H1 (cell line): ENCODE data around the gene ZC3H8. TPM values are rescaled to one million over a fixed set of nuclear protein-coding genes. Genes with fewer than 3 reads are reported as not detected.

Experiments
- CTCF ChIA-PET: fragments of 300-600 bp; sonication (Branson Sonifier 250); formaldehyde crosslinking; loops from one replicate; lab custom pipeline; 2021; ENCODE audit not compliant: partially characterized antibody; lab: Charles Lee
- POLR2A ChIA-PET: fragments of 300-600 bp; sonication (Branson Sonifier 250); formaldehyde crosslinking; loops from one replicate; lab custom pipeline; 2021; ENCODE audit warnings: inconsistent platforms; ENCODE audit not compliant: partially characterized antibody; lab: Charles Lee
- DNase-seq, 2 experiments: peaks; one replicate each; pipeline versions ENCODE4 v3.0.0 to v3.0.0-alpha.2; 2010 to 2022; ENCODE audit warnings: low spot score in 2 of 2, low read depth in 1 of 2, mixed read lengths in 1 of 2
- FAIRE-seq: peaks from 2 replicates; lab custom pipeline; 2011; peaks lifted over from hg19 to GRCh38; lab: Jason Lieb, UNC
- H2AFZ ChIP-seq: 2 replicates; pipeline ENCODE4 v1.8.1; 2012; ENCODE audit warnings: low read length, inconsistent platforms
- H2AK5ac ChIP-seq: 2 replicates; pipeline ENCODE4 v1.6.1; 2013; ENCODE audit warnings: low read depth, low read length
- H2BK120ac ChIP-seq: replicated peaks from 2 replicates; pipeline ENCODE3; 2013; ENCODE audit warnings: low read depth, low read length, inconsistent platforms
- H2BK12ac ChIP-seq: 2 replicates; pipeline ENCODE4 v1.6.1; 2013; ENCODE audit warnings: low read depth, low read length
- H2BK15ac ChIP-seq: 2 replicates; pipeline ENCODE4 v1.6.1; 2013; ENCODE audit warnings: low read length
- H2BK20ac ChIP-seq: 2 replicates; pipeline ENCODE4 v1.6.1; 2013; ENCODE audit warnings: low read length
- H2BK5ac ChIP-seq: 2 replicates; pipeline ENCODE4 v1.6.1; 2013; ENCODE audit warnings: low read depth, low read length
- H3K14ac ChIP-seq: 2 replicates; pipeline ENCODE4 v1.6.1; 2013; ENCODE audit warnings: inconsistent platforms; ENCODE audit not compliant: insufficient read length
- H3K18ac ChIP-seq: 2 replicates; pipeline ENCODE4 v1.6.1; 2013; ENCODE audit warnings: low read length; ENCODE audit errors: extremely low read depth
- H3K23ac ChIP-seq: 2 replicates; pipeline ENCODE4 v1.6.1; 2013; ENCODE audit warnings: inconsistent platforms; ENCODE audit not compliant: insufficient read length
- H3K23me2 ChIP-seq: 2 replicates; pipeline ENCODE4 v1.6.1; 2013; ENCODE audit warnings: low read depth, low read length
- H3K27ac ChIP-seq: 2 replicates; pipeline ENCODE4 v1.6.1; 2011; ENCODE audit warnings: low read depth, low read length, inconsistent platforms
- H3K27me3 ChIP-seq, 4 experiments: replicated peaks in 1 of 4; 1 replicate in 1 of 4; 2 replicates in 3 of 4; pipeline versions ENCODE4 v1.6.1 to v1.8.1; 2011 to 2013; ENCODE audit warnings: low read length in 3 of 4, mild to moderate bottlenecking in 3 of 4, inconsistent platforms in 2 of 4, mixed read lengths in 2 of 4, moderate library complexity in 1 of 4; ENCODE audit not compliant: control insufficient read depth in 3 of 4, insufficient read depth in 3 of 4; ENCODE audit errors: extremely low read depth in 1 of 4
- H3K36me3 ChIP-seq, 4 experiments: 2 replicates each; pipeline versions ENCODE4 v1.6.1 to v1.8.1; 2011 to 2013; ENCODE audit warnings: mild to moderate bottlenecking in 4 of 4, low read length in 3 of 4, moderate library complexity in 2 of 4, control low read depth in 1 of 4, inconsistent platforms in 1 of 4; ENCODE audit not compliant: insufficient read depth in 4 of 4, control insufficient read depth in 2 of 4
- H3K4ac ChIP-seq: replicated peaks from 2 replicates; pipeline ENCODE3; 2013; ENCODE audit warnings: low read length, low read depth, mixed read lengths, inconsistent platforms; ENCODE audit not compliant: insufficient read length
- H3K4me1 ChIP-seq, 4 experiments: replicated peaks in 1 of 4; 1 replicate in 1 of 4; 2 replicates in 3 of 4; pipeline versions ENCODE4 v1.6.1 to v1.8.1; 2011 to 2013; ENCODE audit warnings: low read length in 3 of 4, inconsistent platforms in 2 of 4, mixed read lengths in 1 of 4; ENCODE audit not compliant: insufficient read depth in 4 of 4, control insufficient read depth in 3 of 4
- H3K4me2 ChIP-seq, 2 experiments: 2 replicates each; pipeline versions ENCODE4 v1.6.1 to v1.8.1; 2011 to 2013; ENCODE audit warnings: low read depth in 2 of 2, low read length in 2 of 2, control low read depth in 1 of 2, inconsistent platforms in 1 of 2, mild to moderate bottlenecking in 1 of 2; ENCODE audit not compliant: insufficient read depth in 1 of 2
- H3K4me3 ChIP-seq, 4 experiments: fragments of 200-600, 300-600 bp in 1 of 4; sonication (generic), shearing (Covaris generic), sonication (Bioruptor Twin) in 1 of 4; 2 replicates each; pipeline versions ENCODE4 v1.5.1 to v1.8.1; 2011 to 2016; ENCODE audit warnings: low read length in 4 of 4, low read depth in 3 of 4, control low read depth in 2 of 4, inconsistent platforms in 2 of 4, mild to moderate bottlenecking in 2 of 4, mixed read lengths in 1 of 4, moderate library complexity in 1 of 4; ENCODE audit not compliant: insufficient read depth in 2 of 4; ENCODE audit errors: extremely low read depth in 1 of 4
- H3K56ac ChIP-seq: replicated peaks from 2 replicates; pipeline ENCODE3; 2013; ENCODE audit warnings: low read depth, mild to moderate bottlenecking, mixed read lengths, low read length, inconsistent platforms; ENCODE audit not compliant: insufficient read length
- H3K79me1 ChIP-seq: 2 replicates; pipeline ENCODE4 v1.6.1; 2013; ENCODE audit warnings: low read depth, low read length, control low read depth
- H3K79me2 ChIP-seq, 2 experiments: 2 replicates each; pipeline versions ENCODE4 v1.6.1 to v1.8.1; 2012 to 2013; ENCODE audit warnings: low read length in 2 of 2, mild to moderate bottlenecking in 2 of 2, inconsistent platforms in 1 of 2; ENCODE audit not compliant: insufficient read depth in 2 of 2, control insufficient read depth in 1 of 2
- H3K9ac ChIP-seq, 4 experiments: replicated peaks in 1 of 4; 1 replicate in 1 of 4; 2 replicates in 3 of 4; pipeline versions ENCODE4 v1.6.1 to v1.8.1; 2011 to 2013; ENCODE audit warnings: low read depth in 3 of 4, low read length in 3 of 4, control low read depth in 2 of 4, mild to moderate bottlenecking in 2 of 4, moderate library complexity in 2 of 4, inconsistent platforms in 1 of 4; ENCODE audit errors: extremely low read depth in 1 of 4
- H3K9me3 ChIP-seq, 2 experiments: 2 replicates each; pipeline versions ENCODE4 v1.6.1 to v1.8.1; 2012 to 2013; ENCODE audit warnings: mild to moderate bottlenecking in 2 of 2, moderate library complexity in 2 of 2, control low read depth in 1 of 2, inconsistent platforms in 1 of 2, low read depth in 1 of 2, low read length in 1 of 2, mixed read lengths in 1 of 2; ENCODE audit not compliant: insufficient read depth in 2 of 2
- H4K20me1 ChIP-seq, 2 experiments: replicated peaks in 1 of 2; 2 replicates each; pipeline versions ENCODE3 to v1.8.1; 2011 to 2013; ENCODE audit warnings: inconsistent platforms in 2 of 2, low read length in 2 of 2, mild to moderate bottlenecking in 1 of 2; ENCODE audit not compliant: insufficient read depth in 2 of 2, control insufficient read depth in 1 of 2
- H4K5ac ChIP-seq: 2 replicates; pipeline ENCODE4 v1.6.1; 2013; ENCODE audit warnings: low read length, low read depth, mixed read lengths, inconsistent platforms; ENCODE audit not compliant: insufficient read length
- H4K8ac ChIP-seq: 2 replicates; pipeline ENCODE4 v1.8.0; 2013; ENCODE audit warnings: mild to moderate bottlenecking, moderate library complexity, low read length, inconsistent platforms; ENCODE audit not compliant: insufficient read depth; ENCODE audit errors: extremely low read depth
- H4K91ac ChIP-seq: replicated peaks from 2 replicates; pipeline ENCODE3; 2013; ENCODE audit warnings: low read length, mixed read lengths, inconsistent platforms; ENCODE audit not compliant: insufficient read length
- BCL11A ChIP-seq, 2 experiments: IDR thresholded peaks; one replicate each; pipeline ENCODE4 v1.6.1; 2011; ENCODE audit warnings: low read depth in 2 of 2, low read length in 2 of 2, mild to moderate bottlenecking in 2 of 2
- CBX5 ChIP-seq: fragments of 300-800, 300-1000 bp; sonication (generic); IDR thresholded peaks from 2 replicates; pipeline ENCODE4 v1.7.1; 2016; ENCODE audit warnings: antibody characterized with exemption, low read length, low read depth
- CTBP2 ChIP-seq: IDR thresholded peaks from 2 replicates; pipeline ENCODE4 v1.7.0; 2011; ENCODE audit warnings: borderline replicate concordance, mild to moderate bottlenecking, moderate library complexity, mixed read lengths, low read length; ENCODE audit not compliant: insufficient read depth, insufficient read length
- FOSL1 ChIP-seq: IDR thresholded peaks from 2 replicates; pipeline ENCODE4 v1.6.1; 2011; ENCODE audit warnings: mild to moderate bottlenecking, low read depth, low read length, moderate library complexity; ENCODE audit not compliant: insufficient read depth
- KDM4A ChIP-seq: IDR thresholded peaks from one replicate; pipeline ENCODE4 v1.7.1; 2012; ENCODE audit warnings: low read depth, mild to moderate bottlenecking, moderate library complexity, low read length, inconsistent platforms; ENCODE audit not compliant: severe bottlenecking
- NANOG ChIP-seq: IDR thresholded peaks from 2 replicates; pipeline ENCODE4 v1.6.1; 2011; ENCODE audit warnings: low read length, low read depth, mild to moderate bottlenecking, inconsistent platforms; ENCODE audit not compliant: insufficient read depth, poor library complexity, severe bottlenecking
- PHF8 ChIP-seq: fragments of 200-600 bp; sonication (generic); conservative IDR thresholded peaks from 2 replicates; pipeline ENCODE4 v1.7.1; 2012; ENCODE audit warnings: low read depth, mild to moderate bottlenecking, inconsistent platforms, low read length, moderate library complexity
- POLR2AphosphoS5 ChIP-seq: IDR thresholded peaks from 2 replicates; pipeline ENCODE4 v1.6.1; 2011; ENCODE audit warnings: low read depth, low read length
- RFX5 ChIP-seq: IDR thresholded peaks from 2 replicates; pipeline ENCODE4 v1.6.1; 2011; ENCODE audit warnings: low read depth, low read length, improper control_type of control experiment, borderline replicate concordance
- RNF2 ChIP-seq: fragments of 200-900, 300-1000 bp; sonication (generic); IDR thresholded peaks from 2 replicates; pipeline ENCODE4 v1.7.1; 2016; ENCODE audit warnings: borderline replicate concordance, low read depth, mild to moderate bottlenecking, antibody characterized with exemption, low read length; ENCODE audit not compliant: poor library complexity, severe bottlenecking; ENCODE audit errors: missing control alignments
- RXRA ChIP-seq: IDR thresholded peaks from 2 replicates; pipeline ENCODE4 v1.6.1; 2011; ENCODE audit warnings: low read depth, mild to moderate bottlenecking, low read length, moderate library complexity; ENCODE audit not compliant: insufficient read depth
- SIX5 ChIP-seq: IDR thresholded peaks from 2 replicates; pipeline ENCODE4 v1.6.1; 2011; ENCODE audit warnings: mild to moderate bottlenecking, low read depth, low read length
- YY1 ChIP-seq: IDR thresholded peaks from 2 replicates; pipeline ENCODE4 v1.6.1; 2011; ENCODE audit warnings: low read depth, mild to moderate bottlenecking, low read length
- WGBS, 2 experiments: shearing (Covaris generic) in 1 of 2; methylation state at CpG; one replicate each; pipeline versions ENCODE4 v1.1.6 to v1.1.7; 2013 to 2015; ENCODE audit warnings: low lambda C conversion rate in 2 of 2, mixed read lengths in 2 of 2, inconsistent platforms in 1 of 2, low coverage in 1 of 2, missing lambda C conversion rate in 1 of 2; ENCODE audit not compliant: insufficient replicate concordance in 2 of 2, insufficient coverage in 1 of 2, insufficient read length in 1 of 2; ENCODE audit errors: extremely low coverage in 1 of 2, missing lambda C conversion rate in 1 of 2; 5-methylcytosine and 5-hydroxymethylcytosine counted together
- polyA plus RNA-seq, 7 experiments: library from polyadenylated mRNA; depleted of rRNA in 3 of 7; stranded (reverse) in 5 of 7; unstranded in 2 of 7; fragments of >200 nt in 5 of 7; fragments of 200-250 nt in 2 of 7; gene quantifications; 1 replicate in 5 of 7; 2 replicates in 1 of 7; 4 replicates in 1 of 7; pipeline versions ENCODE4 v1.2.1 to v1.2.3, GENCODE V29; 2011 to 2013; ENCODE audit warnings: missing spikeins in 2 of 7, mixed read lengths in 2 of 7
- total RNA-seq: library from RNA; stranded (reverse); fragmentation: NEBNext Ultra II Directional; extraction: Animal tissue kit (Norgen Biotek cat#: 25700); gene quantifications from 2 replicates; pipeline ENCODE4 v1.2.1, GENCODE V29; 2021
- TF ChIP-seq, protein P1 (sequence below): IDR thresholded peaks from 2 replicates; pipeline ENCODE4 v1.6.1; 2012; ENCODE audit warnings: inconsistent platforms

The ZC3H8 gene
- total and polyA plus RNA-seq, 2 of the 8 experiments (the other 6 are each of a cell fraction or from before 2014, with no cell fraction given) = 1.9 to 7.1 TPM

- Histone ChIP-seq H2BK15ac (no peak overlapping the region), H3K36me3 (no peaks in the 10 kb centered on the region), H3K23me2 (no peaks in the 10 kb centered on the region), H3K9ac (no peak overlapping the region), H2BK5ac (no peak overlapping the region), H3K56ac (no peak overlapping the region), H3K27ac (no peak overlapping the region), H3K4ac (no peak overlapping the region), H3K9me3 (no peaks in the 10 kb centered on the region), H3K79me2 (no peaks in the 10 kb centered on the region), H4K91ac (no peak overlapping the region), H2AFZ (no peak overlapping the region), H3K4me1 (no peaks in the 10 kb centered on the region), H3K79me1 (no peaks in the 10 kb centered on the region), H4K8ac (no peak overlapping the region), H3K4me3 (no peak overlapping the region), H3K23ac (no peak overlapping the region), H3K18ac (no peak overlapping the region), H2BK20ac (no peak overlapping the region), H3K14ac (no peak overlapping the region), H4K20me1 (no peaks in the 10 kb centered on the region), H4K5ac (no peak overlapping the region), H3K27me3 (no peaks in the 10 kb centered on the region), H2BK12ac (no peak overlapping the region), H3K4me2 (no peak overlapping the region), H2BK120ac (no peak overlapping the region), H2AK5ac (no peak overlapping the region)
- CTCF ChIA-PET = no interaction called here
- 91% methylated on average over 1 of the region's 1 CpG; no CpG with 5 or more reads in 1 of the 2 experiments for WGBS, 2 experiments
- POLR2A ChIA-PET = no interaction called here
- FAIRE-seq = no peak
- no peak for DNase-seq
- TF ChIP-seq BCL11A (IDR thresholded peaks at IDR 0.05; ENCODE audit: low read depth in 2 of 2, low read length in 2 of 2) (no peak), YY1 (no peak), RNF2 (no peak), CTBP2 (no peak), CBX5 (no peak), RFX5 (no peak), PHF8 (no peak), FOSL1 (no peak), KDM4A (no peak), RXRA (no peak), NANOG (no peak), SIX5 (no peak), POLR2AphosphoS5 (no peak)
- TF ChIP-seq, protein P1, sequence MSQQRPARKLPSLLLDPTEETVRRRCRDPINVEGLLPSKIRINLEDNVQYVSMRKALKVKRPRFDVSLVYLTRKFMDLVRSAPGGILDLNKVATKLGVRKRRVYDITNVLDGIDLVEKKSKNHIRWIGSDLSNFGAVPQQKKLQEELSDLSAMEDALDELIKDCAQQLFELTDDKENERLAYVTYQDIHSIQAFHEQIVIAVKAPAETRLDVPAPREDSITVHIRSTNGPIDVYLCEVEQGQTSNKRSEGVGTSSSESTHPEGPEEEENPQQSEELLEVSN = no peak
Measured at GRCh38 chr2:112290648-112291047, 35.8 kb upstream of the ZC3H8 start.
